GM12878 (cell line): ENCODE results near the gene NACC1. TPM values are rescaled to one million over a fixed set of nuclear protein-coding genes. Genes with fewer than 3 reads are reported as not detected.

ENCODE experiments used
- ATAC-seq: fragments of 200-7000 bp; cut with Tn5 transposase; 3 replicates; pipeline ENCODE4 v1.9.1; 2020; ENCODE audit warnings: mild to moderate bottlenecking, moderate library complexity
- BruUV-seq: library from RNA; stranded (reverse); fragments of 400-500 nt; replicated peaks from 2 replicates; lab custom pipeline; 2021; lab: Mats Ljungman, UMichigan
- CTCF ChIA-PET: fragments of 300-600 bp; sonication (Branson Sonifier 250); formaldehyde crosslinking; extraction: SDS; loops from one replicate; lab custom pipeline; 2021; ENCODE audit warnings: inconsistent platforms; lab: Yijun Ruan, JAX
- POLR2A ChIA-PET: fragments of 350-600 bp; formaldehyde crosslinking; extraction: SDS; loops from one replicate; lab custom pipeline; 2021; ENCODE audit warnings: inconsistent platforms; lab: Charles Lee
- RAD21 ChIA-PET: fragments of 300-600 bp; sonication (Branson Sonifier 250); formaldehyde crosslinking; loops from one replicate; lab custom pipeline; 2023; ENCODE audit warnings: antibody characterized with exemption; ENCODE audit not compliant: unreplicated experiment; lab: Charles Lee
- SMC1A ChIA-PET: fragments of 300-600 bp; sonication (Branson Sonifier 250); formaldehyde crosslinking; loops from one replicate; lab custom pipeline; 2023; ENCODE audit not compliant: unreplicated experiment, uncharacterized antibody; lab: Charles Lee
- DNase-seq: peaks from one replicate; pipeline ENCODE4 v3.0.0-alpha.2; 2011; ENCODE audit warnings: low read depth, low spot score
- FAIRE-seq: peaks from 3 replicates; lab custom pipeline; 2011; peaks lifted over from hg19 to GRCh38; lab: Jason Lieb, UNC
- H2AFZ ChIP-seq: 2 replicates; pipeline ENCODE4 v1.6.0; 2011; ENCODE audit warnings: low read depth, low read length, control low read depth; ENCODE audit not compliant: control insufficient read depth
- H3K27ac ChIP-seq: 2 replicates; pipeline ENCODE4 v1.5.1; 2011; ENCODE audit warnings: control low read depth; ENCODE audit not compliant: control insufficient read depth, insufficient read depth
- H3K27me3 ChIP-seq, 2 experiments: replicated peaks in 1 of 2; 2 replicates each; pipeline versions ENCODE4 v1.6.0 to v1.6.1; 2011; ENCODE audit warnings: low read length in 1 of 2; ENCODE audit not compliant: control insufficient read depth in 2 of 2, insufficient read depth in 2 of 2
- H3K36me3 ChIP-seq, 2 experiments: 2 replicates each; pipeline ENCODE4 v1.5.1; 2011; ENCODE audit warnings: low read length in 1 of 2; ENCODE audit not compliant: control insufficient read depth in 2 of 2, insufficient read depth in 2 of 2
- H3K4me1 ChIP-seq: 2 replicates; pipeline ENCODE4 v1.6.1; 2011; ENCODE audit warnings: mild to moderate bottlenecking, low read length, moderate library complexity, mixed read lengths; ENCODE audit not compliant: control insufficient read depth, insufficient read depth
- H3K4me2 ChIP-seq: 2 replicates; pipeline ENCODE4 v1.6.0; 2011; ENCODE audit warnings: control low read depth; ENCODE audit not compliant: control insufficient read depth, insufficient read depth
- H3K4me3 ChIP-seq: fragments of 200-600 bp; sonication (generic); 2 replicates; pipeline ENCODE4 v1.5.1; 2016
- H3K79me2 ChIP-seq: 2 replicates; pipeline ENCODE4 v1.6.0; 2011; ENCODE audit warnings: low read length; ENCODE audit not compliant: control insufficient read depth, insufficient read depth
- H3K9ac ChIP-seq: 2 replicates; pipeline ENCODE4 v1.8.0; 2011; ENCODE audit warnings: low read length, control low read depth, mixed read lengths; ENCODE audit not compliant: control insufficient read depth, insufficient read depth
- H3K9me3 ChIP-seq: replicated peaks from 3 replicates; pipeline ENCODE4 v1.5.1; 2011; ENCODE audit warnings: mild to moderate bottlenecking, low read length; ENCODE audit not compliant: control insufficient read depth, insufficient read depth
- H4K20me1 ChIP-seq: 2 replicates; pipeline ENCODE4 v1.6.0; 2011; ENCODE audit not compliant: control insufficient read depth, insufficient read depth
- E4F1 ChIP-seq: fragments of 450-650 bp; IDR thresholded peaks from 2 replicates; pipeline ENCODE4 v1.6.1; 2018; ENCODE audit warnings: borderline replicate concordance, mild to moderate bottlenecking; ENCODE audit not compliant: partially characterized antibody
- EGR1 ChIP-seq, 2 experiments: IDR thresholded peaks; 1 replicate in 1 of 2; 2 replicates in 1 of 2; pipeline ENCODE4 v1.6.1; 2011 to 2012; ENCODE audit warnings: low read depth in 2 of 2, low read length in 2 of 2, borderline replicate concordance in 1 of 2, mild to moderate bottlenecking in 1 of 2, moderate library complexity in 1 of 2
- FOXM1 ChIP-seq: IDR thresholded peaks from 2 replicates; pipeline ENCODE4 v1.6.1; 2012; ENCODE audit warnings: low read depth, mild to moderate bottlenecking, inconsistent platforms, low read length, moderate library complexity
- GABPA ChIP-seq: IDR thresholded peaks from 2 replicates; pipeline ENCODE4 v1.6.1; 2014; ENCODE audit warnings: antibody characterized with exemption, low read depth, mild to moderate bottlenecking, inconsistent platforms
- HCFC1 ChIP-seq: fragments of 150-350 bp; IDR thresholded peaks from 2 replicates; pipeline ENCODE4 v1.6.1; 2014; ENCODE audit warnings: low read length
- MLLT1 ChIP-seq: fragments of 450-650 bp; IDR thresholded peaks from 2 replicates; pipeline ENCODE4 v1.6.1; 2016; ENCODE audit warnings: mild to moderate bottlenecking
- MXI1 ChIP-seq: fragments of 150-350 bp; IDR thresholded peaks from 2 replicates; pipeline ENCODE4 v1.6.1; 2011; ENCODE audit warnings: low read depth, mild to moderate bottlenecking, inconsistent platforms, low read length, improper control_type of control experiment
- NR2F1 ChIP-seq: fragments of 450-650 bp; conservative IDR thresholded peaks from 2 replicates; pipeline ENCODE4 v1.6.1; 2017; ENCODE audit warnings: mild to moderate bottlenecking
- PAX5 ChIP-seq: IDR thresholded peaks from 2 replicates; pipeline ENCODE4 v1.6.1; 2011; ENCODE audit warnings: low read depth, low read length, borderline replicate concordance
- PKNOX1 ChIP-seq: fragments of 450-650 bp; IDR thresholded peaks from 2 replicates; pipeline ENCODE4 v1.6.1; 2016; ENCODE audit warnings: mild to moderate bottlenecking
- POLR2A ChIP-seq: IDR thresholded peaks from 2 replicates; pipeline ENCODE4 v1.6.1; 2011; ENCODE audit warnings: low read depth, mild to moderate bottlenecking, low read length
- RUNX3 ChIP-seq: IDR thresholded peaks from 2 replicates; pipeline ENCODE4 v1.6.1; 2012; ENCODE audit warnings: low read length, inconsistent platforms
- SREBF2 ChIP-seq: IDR thresholded peaks from 2 replicates; pipeline ENCODE4 v1.6.1; 2012; ENCODE audit warnings: mild to moderate bottlenecking, low read length
- TBL1XR1 ChIP-seq: IDR thresholded peaks from 2 replicates; pipeline ENCODE4 v1.6.1; 2012; ENCODE audit warnings: low read depth, low read length, improper control_type of control experiment
- TCF12 ChIP-seq: IDR thresholded peaks from 2 replicates; pipeline ENCODE4 v1.6.1; 2011; ENCODE audit warnings: low read depth, mild to moderate bottlenecking, low read length
- WRNIP1 ChIP-seq: IDR thresholded peaks from 2 replicates; pipeline ENCODE4 v1.6.1; 2011; ENCODE audit warnings: low read depth, low read length, improper control_type of control experiment, borderline replicate concordance
- ZNF217 ChIP-seq: fragments of 450-650 bp; IDR thresholded peaks from 2 replicates; pipeline ENCODE4 v1.6.1; 2017; ENCODE audit warnings: antibody characterized with exemption, mild to moderate bottlenecking
- ZNF24 ChIP-seq: fragments of 450-650 bp; IDR thresholded peaks from 2 replicates; pipeline ENCODE4 v1.6.1; 2017; ENCODE audit warnings: antibody characterized with exemption, mild to moderate bottlenecking
- WGBS: methylation state at CpG from one replicate; pipeline ENCODE4 v1.1.6; 2016; ENCODE audit warnings: low lambda C conversion rate; ENCODE audit not compliant: insufficient replicate concordance, insufficient coverage; ENCODE audit errors: missing lambda C conversion rate; 5-methylcytosine and 5-hydroxymethylcytosine counted together
- in situ Hi-C: fragments of 300-500 bp; cut with MboI; formaldehyde crosslinking; loops from 9 replicates; pipeline ENCODE4 v1.14.3; 2018; ENCODE audit warnings: mixed read lengths
- intact Hi-C: fragments of 100-400 bp; cut with micrococcal nuclease; formaldehyde crosslinking; loops from one replicate; pipeline ENCODE4 v1.14.2; 2022; ENCODE audit not compliant: unreplicated experiment
- polyA plus RNA-seq, 11 experiments: library from polyadenylated mRNA; depleted of rRNA in 4 of 11; unstranded in 6 of 11; stranded (reverse) in 5 of 11; fragments of >200 nt; fragmentation: Nextera tagmentation in 4 of 11; fragmentation: Illumina TruSeq in 1 of 11; extraction: Ambion mirVana in 4 of 11; extraction: Trizol in 1 of 11; gene quantifications; 1 replicate in 1 of 11; 2 replicates in 10 of 11; pipeline versions ENCODE4 v1.2.1 to v1.2.3, GENCODE V29; 2011 to 2016; ENCODE audit warnings: inconsistent platforms in 2 of 11, missing spikeins in 2 of 11, low read depth in 1 of 11
- total RNA-seq, 4 experiments: library from RNA; depleted of rRNA in 3 of 4; stranded (reverse); fragments of >200 nt in 3 of 4; fragmentation: Illumina TruSeq in 1 of 4; extraction: Trizol in 1 of 4; gene quantifications; 2 replicates each; pipeline versions ENCODE4 v1.2.1 to v1.2.3, GENCODE V29; 2013 to 2021

Gene NACC1
- total and polyA plus RNA-seq, 10 of the 15 experiments (the other 5 are each of a cell fraction or from before 2014, with no cell fraction given), result 0.18 to 120 (median 19.2) TPM

- ChIA-PET SMC1A (interaction anchor here (1.2 to 1.8 kb wide), 7 partner anchors 14 to 143 kb away, joined by 3 to 7 read pairs (median 6); partner anchors contain the start of genes IER2 and STX10), POLR2A (interaction anchor here (0.6 to 3.8 kb wide), 12 partner anchors 13 to 1779 kb away, joined by 3 to 28 read pairs (median 4); partner anchors contain the start of genes IER2 and STX10), CTCF (interaction anchor here (1.0 to 3.0 kb wide), 12 partner anchors 13 to 141 kb away, joined by 3 to 13 read pairs (median 4); no protein-coding TSS in a partner anchor), RAD21 (interaction anchor here (1.0 to 2.2 kb wide), 6 partner anchors 13 to 42 kb away, joined by 4 to 10 read pairs (median 5); partner anchors contain the start of genes IER2 and STX10)
- BruUV-seq, result no TSS peak
- Histone ChIP-seq H3K4me2 (peak overlapping the region; percentile 90), H2AFZ (no peak overlapping the region), H3K36me3 (peaks cover 2 to 7% of the 10 kb centered on the region in 2 experiments; a peak in 3 of 4 replicates), H3K9me3 (no peaks in the 10 kb centered on the region), H4K20me1 (peaks cover 10% of the 10 kb centered on the region), H3K27me3 (no peaks in the 10 kb centered on the region), H3K27ac (peak overlapping the region; percentile 75), H3K4me1 (peaks cover 36% of the 10 kb centered on the region), H3K9ac (peak overlapping the region; percentile 67), H3K79me2 (peaks cover 65% of the 10 kb centered on the region), H3K4me3 (peak overlapping the region; percentile 92)
- in situ Hi-C loops, result no loop called here
- FAIRE-seq (no peak), DNase-seq (no peak), ATAC-seq (peak; percentile 8)
- WGBS, result under 1% methylated on average over 34 of the region's 57 CpGs
- intact Hi-C loops, result loop anchor here (2.0 to 5.0 kb wide), 2 partner anchors 32 to 144 kb away; partner anchors contain the start of genes IER2 and STX10
- TF ChIP-seq FOXM1 (no peak), TCF12 (0 out of 2 replicates have a peak, but pooled peaks have one; percentile 7), NR2F1 (peak; percentile 66), ZNF217 (no peak), ZNF24 (no peak), MXI1 (0 out of 2 replicates have a peak, but pooled peaks have one; percentile 22), GABPA (no peak), MLLT1 (0 out of 2 replicates have a peak, but pooled peaks have one; percentile 47), EGR1 (IDR thresholded peaks at IDR 0.05; ENCODE audit: borderline replicate concordance in 1 of 2, low read depth in 2 of 2, low read length in 2 of 2) (peak in 1 of 2 experiments; percentile 95; a peak in 2 of 3 replicates), SREBF2 (no peak), TBL1XR1 (peak; percentile 12; the same call in 1 of the 2 replicates), WRNIP1 (no peak), RUNX3 (0 out of 2 replicates have a peak, but pooled peaks have one; percentile 23), PKNOX1 (no peak), PAX5 (no peak), POLR2A (peak; percentile 7; the same call in 1 of the 2 replicates), HCFC1 (no peak), E4F1 (no peak)
Measured at GRCh38 chr19:13118424-13119193, 545 bp downstream of the NACC1 start.
